Measurements from ENCODE around the gene SRGAP1.
A peak's percentile ranks its signal among the peaks of the same experiment; 100 is the strongest.

The SRGAP1 gene

DNA sequence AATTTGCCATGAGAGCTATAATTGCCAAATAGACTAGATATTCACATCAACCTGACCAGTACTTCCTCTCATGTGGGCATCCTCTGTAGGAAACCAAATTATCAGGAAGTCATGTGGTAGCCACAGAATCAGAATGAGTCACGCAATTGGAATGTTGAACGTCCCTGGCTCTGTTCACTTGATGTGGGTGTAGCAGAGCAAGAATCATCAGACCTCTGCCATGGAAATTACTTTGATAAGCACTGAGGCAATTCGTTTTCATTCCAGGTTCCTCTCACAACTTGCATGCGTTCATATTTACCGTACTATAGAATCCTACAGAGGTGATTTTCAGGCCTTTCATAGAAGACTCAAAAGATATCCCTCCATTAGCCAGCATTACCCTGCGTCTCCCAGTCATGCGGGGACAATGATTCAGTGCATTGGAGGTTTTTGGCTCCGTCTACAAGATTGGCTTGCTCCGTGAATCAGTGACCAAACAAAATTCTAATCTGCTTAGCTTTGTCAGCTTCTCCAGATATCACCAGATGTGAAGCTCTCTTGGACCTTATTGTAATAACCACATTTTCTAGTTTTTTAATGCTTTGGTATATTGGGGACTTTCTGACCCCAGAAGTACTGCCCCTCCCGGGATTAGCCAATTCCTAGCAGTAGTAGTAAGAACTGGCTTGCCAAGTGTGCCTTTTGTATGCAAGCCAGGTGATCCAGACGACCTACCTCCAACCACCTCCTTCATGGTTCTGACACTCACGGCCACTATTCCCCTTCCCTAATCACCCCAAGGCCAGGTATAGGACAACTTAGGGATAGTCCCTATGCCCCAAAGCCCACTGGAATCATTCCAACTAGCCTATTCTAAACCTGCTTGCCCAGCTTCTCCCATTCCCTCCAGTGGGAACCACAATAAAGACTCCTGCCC, 244.2 kb downstream of the SRGAP1 start:
- FAIRE-seq (no peak), DNase-seq (ENCODE audit: insufficient read length, low spot score) (no peak)
- TF ChIP-seq, protein P1, sequence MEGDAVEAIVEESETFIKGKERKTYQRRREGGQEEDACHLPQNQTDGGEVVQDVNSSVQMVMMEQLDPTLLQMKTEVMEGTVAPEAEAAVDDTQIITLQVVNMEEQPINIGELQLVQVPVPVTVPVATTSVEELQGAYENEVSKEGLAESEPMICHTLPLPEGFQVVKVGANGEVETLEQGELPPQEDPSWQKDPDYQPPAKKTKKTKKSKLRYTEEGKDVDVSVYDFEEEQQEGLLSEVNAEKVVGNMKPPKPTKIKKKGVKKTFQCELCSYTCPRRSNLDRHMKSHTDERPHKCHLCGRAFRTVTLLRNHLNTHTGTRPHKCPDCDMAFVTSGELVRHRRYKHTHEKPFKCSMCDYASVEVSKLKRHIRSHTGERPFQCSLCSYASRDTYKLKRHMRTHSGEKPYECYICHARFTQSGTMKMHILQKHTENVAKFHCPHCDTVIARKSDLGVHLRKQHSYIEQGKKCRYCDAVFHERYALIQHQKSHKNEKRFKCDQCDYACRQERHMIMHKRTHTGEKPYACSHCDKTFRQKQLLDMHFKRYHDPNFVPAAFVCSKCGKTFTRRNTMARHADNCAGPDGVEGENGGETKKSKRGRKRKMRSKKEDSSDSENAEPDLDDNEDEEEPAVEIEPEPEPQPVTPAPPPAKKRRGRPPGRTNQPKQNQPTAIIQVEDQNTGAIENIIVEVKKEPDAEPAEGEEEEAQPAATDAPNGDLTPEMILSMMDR (IDR thresholded peaks at IDR 0.05; ENCODE audit: insufficient read depth, missing control alignments), result no peak

DNA sequence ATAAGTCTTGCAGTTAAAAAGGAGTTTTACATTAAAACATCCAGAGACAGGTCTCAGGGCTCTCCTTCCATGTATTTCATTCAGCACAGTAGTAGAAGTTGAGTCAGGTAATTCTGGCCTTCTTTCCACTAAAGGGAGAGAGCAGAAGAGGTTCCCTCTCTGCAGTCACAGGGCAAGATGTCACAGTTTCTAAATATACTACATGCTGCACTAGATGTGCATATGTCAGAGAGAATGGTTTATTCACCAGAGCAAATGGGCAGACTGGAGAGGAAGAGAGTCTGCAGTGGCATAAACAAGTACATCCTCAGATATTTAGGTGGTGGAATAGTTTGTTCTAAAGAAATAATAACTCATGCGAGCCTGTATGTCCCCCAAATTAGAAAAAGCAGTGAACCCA, 245.5 kb downstream of the SRGAP1 start:
- DNase-seq (ENCODE audit: insufficient read length, low spot score), result no peak
- TF ChIP-seq, protein P1 (IDR thresholded peaks at IDR 0.05; ENCODE audit: insufficient read depth, missing control alignments), result no peak
- no peak for FAIRE-seq

DNA sequence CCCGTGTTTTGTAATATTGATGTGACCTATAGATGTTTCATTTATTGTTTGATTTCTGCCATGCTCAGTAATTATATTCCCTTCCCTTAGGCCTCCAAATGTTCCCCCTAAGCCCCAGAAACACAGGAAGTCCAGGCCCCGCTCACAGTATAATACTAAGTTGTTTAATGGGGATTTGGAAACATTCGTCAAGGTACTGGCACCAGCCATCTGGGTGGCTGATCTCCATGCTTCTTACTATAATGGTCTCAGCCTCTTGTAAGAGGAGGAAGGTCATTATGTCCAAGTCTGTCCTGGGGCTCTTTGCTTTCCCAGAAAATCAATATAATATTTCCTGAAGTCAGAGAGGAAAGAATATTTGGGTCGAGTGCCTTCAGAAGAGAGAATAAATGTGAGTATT, 246.7 kb downstream of the SRGAP1 start:
- FAIRE-seq, result no peak
- TF ChIP-seq, protein P1 (IDR thresholded peaks at IDR 0.05; ENCODE audit: insufficient read depth, missing control alignments), result no peak
- no peak for DNase-seq (ENCODE audit: insufficient read length, low spot score)

DNA sequence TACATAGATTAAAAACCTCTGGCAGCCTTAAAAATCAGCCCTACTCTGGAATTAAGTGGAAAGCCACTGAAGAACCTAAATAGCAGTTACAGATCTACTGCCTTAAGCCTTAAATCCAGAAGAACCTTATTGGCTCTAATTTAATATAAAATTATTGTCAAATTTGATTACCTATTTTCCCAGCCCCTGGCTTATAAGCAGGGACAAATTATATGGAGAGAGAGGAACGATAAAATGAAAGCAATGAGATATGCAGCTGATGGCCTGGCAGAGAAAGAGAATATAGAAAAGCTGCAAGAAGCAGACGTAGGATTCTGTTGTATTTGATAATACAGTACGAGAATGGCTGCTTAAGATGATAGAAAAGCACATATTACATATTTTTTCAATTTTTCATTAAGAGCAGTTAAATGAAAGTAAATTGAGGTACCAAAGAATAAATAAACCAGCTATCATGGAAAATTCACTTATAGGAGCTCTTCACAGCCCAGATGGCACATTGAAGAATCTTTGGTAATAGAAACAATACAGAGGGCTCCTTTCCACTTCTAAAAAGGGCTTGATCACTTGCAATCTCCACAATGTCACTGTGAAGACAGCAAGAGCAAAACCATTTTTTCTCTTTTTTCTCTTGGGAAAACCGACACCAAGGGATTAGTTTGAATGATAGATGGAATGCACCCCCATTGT, 248.2 kb downstream of the SRGAP1 start:
- TF ChIP-seq, protein P1 (IDR thresholded peaks at IDR 0.05; ENCODE audit: insufficient read depth, missing control alignments), result no peak
- no peak for FAIRE-seq
- no peak for DNase-seq (ENCODE audit: insufficient read length, low spot score)

DNA sequence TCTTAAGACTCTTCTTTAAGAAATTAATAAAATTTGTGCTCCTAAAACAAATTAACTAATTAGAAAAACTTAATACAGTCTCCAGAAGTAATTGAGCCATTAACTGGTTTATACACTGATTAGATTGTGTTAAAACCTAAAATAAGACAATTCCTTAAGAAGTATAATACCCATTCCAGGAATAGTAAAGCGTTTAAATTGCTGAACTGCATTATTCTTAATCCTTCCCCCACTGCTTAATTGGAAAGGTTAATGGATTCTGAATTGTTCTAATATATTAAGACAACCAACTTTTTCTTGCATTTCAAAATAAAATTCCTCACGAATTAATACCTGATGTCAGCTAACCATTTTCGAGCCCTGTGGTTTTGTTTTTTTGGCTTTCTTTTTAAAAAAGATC, 249.2 kb downstream of the SRGAP1 start:
- DNase-seq (ENCODE audit: insufficient read length, low spot score) (no peak), FAIRE-seq (peak; percentile 63)
- TF ChIP-seq, protein P1 (IDR thresholded peaks at IDR 0.05; ENCODE audit: insufficient read depth, missing control alignments), result no peak

DNA sequence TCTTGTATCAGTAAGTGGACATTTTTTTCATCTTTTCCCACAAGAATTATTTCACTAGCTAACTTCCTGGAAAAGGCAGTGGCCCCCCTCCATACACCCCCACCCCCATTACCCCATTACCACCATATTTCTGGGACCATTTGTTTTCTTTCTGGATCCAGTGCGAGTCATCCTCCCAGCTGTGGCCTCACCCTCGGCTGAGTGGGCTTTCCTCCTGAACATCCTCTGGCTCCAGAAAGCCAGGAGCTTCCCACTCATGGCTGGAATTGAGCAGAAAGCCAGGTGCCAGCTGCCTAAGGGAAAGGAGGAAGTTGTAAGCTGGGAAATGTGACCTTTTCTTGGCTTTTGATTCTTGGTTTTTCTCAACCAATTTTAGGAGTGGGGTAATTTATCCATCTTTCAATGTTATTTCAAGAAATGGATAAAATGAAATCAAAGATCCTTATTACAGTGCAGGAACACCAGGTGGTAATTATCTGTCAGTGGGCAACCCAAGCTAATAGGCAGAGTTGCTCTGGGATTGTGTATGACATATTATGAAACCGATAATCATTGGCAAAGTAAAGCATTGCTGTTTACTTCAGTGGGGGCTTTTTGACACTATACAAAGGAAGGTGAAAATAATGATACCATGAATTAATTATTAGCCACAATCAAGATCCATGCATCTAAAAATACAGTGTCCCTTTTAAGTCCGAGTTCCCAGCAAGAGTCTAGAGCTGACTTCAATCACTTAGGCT, 253.0 kb downstream of the SRGAP1 start:
- DNase-seq (ENCODE audit: insufficient read length, low spot score), result no peak

More for the DNA sequence above, 253.0 kb downstream of the SRGAP1 start:
- FAIRE-seq, result no peak
- TF ChIP-seq, protein P1 (IDR thresholded peaks at IDR 0.05; ENCODE audit: insufficient read depth, missing control alignments), result no peak

Data from D721Med (cell line).